Measurements from ENCODE around the gene CARD14. TPM values are rescaled to one million over a fixed set of nuclear protein-coding genes. Genes with fewer than 3 reads are reported as not detected.

The CARD14 gene
- total RNA-seq, 2 experiments from 2014 or later, result not detected

DNA sequence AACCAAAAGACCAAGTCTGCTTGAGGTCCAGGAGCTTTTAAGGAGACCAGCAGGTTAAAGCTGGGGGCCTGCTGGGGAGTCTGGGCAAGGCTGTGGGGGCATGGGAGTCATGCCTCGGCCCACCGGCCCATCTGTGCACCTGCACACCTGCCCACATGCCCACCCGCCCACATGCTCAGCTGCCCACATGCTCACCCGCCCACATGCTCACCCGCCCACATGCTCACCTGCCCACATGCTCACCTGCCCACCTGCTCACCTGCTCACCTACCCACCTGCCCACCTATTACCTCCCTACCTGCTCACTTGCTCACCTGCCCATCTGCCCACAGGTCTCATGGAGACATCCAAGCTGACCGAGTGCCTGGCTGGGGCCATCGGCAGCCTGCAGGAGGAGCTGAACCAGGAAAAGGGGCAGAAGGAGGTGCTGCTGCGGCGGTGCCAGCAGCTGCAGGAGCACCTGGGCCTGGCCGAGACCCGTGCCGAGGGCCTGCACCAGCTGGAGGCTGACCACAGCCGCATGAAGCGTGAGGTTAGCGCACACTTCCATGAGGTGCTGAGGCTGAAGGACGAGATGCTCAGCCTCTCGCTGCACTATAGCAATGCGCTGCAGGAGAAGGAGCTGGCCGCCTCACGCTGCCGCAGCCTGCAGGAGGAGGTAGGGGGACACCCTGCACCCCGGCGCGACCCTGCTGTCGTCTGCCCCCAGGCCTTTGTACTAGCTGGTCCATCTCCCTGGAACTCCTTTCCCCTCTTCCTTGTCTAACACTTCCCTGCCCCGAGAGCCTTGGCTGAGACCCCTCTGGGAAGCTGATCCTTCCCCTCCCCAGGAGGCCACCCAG, 14.0 kb downstream of the CARD14 start:
- DNase-seq (no peak), ATAC-seq (ENCODE audit: poor library complexity) (no peak)
- Histone ChIP-seq H3K4me3 (ENCODE audit: low read length) (no peak overlapping the region), H3K4me1 (ENCODE audit: insufficient read depth, low read length) (no peaks in the 10 kb centered on the region), H3K27ac (ENCODE audit: low read depth in 1 of 2, low read length in 2 of 2) (no peak overlapping the region), H3K27me3 (ENCODE audit: control insufficient read depth in 1 of 2, insufficient read depth in 2 of 2, low read length in 2 of 2) (no peaks in the 10 kb centered on the region), H3K9me3 (ENCODE audit: control insufficient read depth in 1 of 2, insufficient read depth in 1 of 2, low read length in 2 of 2) (no peaks in the 10 kb centered on the region), H3K36me3 (ENCODE audit: insufficient read depth, low read length) (no peaks in the 10 kb centered on the region)
- intact Hi-C loops (cut with DNase I, micrococcal nuclease), result no loop called here
- H3K4me1 Mint-ChIP-seq (ENCODE audit: low read depth), result no peaks in the 10 kb centered on the region
- no peaks in the 10 kb centered on the region for H3K27me3 Mint-ChIP-seq
- no peaks in the 10 kb centered on the region for H3K36me3 Mint-ChIP-seq (ENCODE audit: low read depth)
- TF ChIP-seq, protein P1, sequence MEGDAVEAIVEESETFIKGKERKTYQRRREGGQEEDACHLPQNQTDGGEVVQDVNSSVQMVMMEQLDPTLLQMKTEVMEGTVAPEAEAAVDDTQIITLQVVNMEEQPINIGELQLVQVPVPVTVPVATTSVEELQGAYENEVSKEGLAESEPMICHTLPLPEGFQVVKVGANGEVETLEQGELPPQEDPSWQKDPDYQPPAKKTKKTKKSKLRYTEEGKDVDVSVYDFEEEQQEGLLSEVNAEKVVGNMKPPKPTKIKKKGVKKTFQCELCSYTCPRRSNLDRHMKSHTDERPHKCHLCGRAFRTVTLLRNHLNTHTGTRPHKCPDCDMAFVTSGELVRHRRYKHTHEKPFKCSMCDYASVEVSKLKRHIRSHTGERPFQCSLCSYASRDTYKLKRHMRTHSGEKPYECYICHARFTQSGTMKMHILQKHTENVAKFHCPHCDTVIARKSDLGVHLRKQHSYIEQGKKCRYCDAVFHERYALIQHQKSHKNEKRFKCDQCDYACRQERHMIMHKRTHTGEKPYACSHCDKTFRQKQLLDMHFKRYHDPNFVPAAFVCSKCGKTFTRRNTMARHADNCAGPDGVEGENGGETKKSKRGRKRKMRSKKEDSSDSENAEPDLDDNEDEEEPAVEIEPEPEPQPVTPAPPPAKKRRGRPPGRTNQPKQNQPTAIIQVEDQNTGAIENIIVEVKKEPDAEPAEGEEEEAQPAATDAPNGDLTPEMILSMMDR (IDR thresholded peaks at IDR 0.05), result no peak
- ChIA-PET POLR2A (no interaction called here), CTCF (no interaction called here)
- no peaks in the 10 kb centered on the region for H3K9me3 Mint-ChIP-seq
- no peak overlapping the region for H3K4me3 Mint-ChIP-seq
- H3K27ac Mint-ChIP-seq, result no peak overlapping the region

DNA sequence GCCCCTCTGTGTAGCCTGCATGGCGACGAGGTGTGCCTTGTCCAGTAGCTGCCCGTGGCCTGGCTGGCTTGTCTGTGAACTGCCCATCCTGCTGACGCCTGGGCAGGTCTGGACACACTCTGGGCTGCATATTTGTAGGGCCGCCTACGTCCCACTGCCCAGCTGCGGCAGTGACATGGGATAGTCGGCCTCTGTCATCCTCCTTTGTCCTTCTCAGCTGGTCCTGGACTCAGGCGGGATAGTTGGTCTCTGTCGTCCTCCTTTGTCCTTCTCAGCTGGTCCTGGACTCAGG, 14.5 kb downstream of the CARD14 start:
- TF ChIP-seq, protein P1 (IDR thresholded peaks at IDR 0.05), result no peak
- H3K27ac ChIP-seq (ENCODE audit: low read depth in 1 of 2, low read length in 2 of 2), result no peak overlapping the region
- ATAC-seq (ENCODE audit: poor library complexity) (no peak), DNase-seq (no peak)
- no peaks in the 10 kb centered on the region for H3K9me3 ChIP-seq (ENCODE audit: control insufficient read depth in 1 of 2, insufficient read depth in 1 of 2, low read length in 2 of 2)
- H3K4me3 ChIP-seq (ENCODE audit: low read length), result no peak overlapping the region
- H3K4me1 Mint-ChIP-seq (ENCODE audit: low read depth), result no peaks in the 10 kb centered on the region
- CTCF ChIA-PET, result no interaction called here
- no peak overlapping the region for H3K4me3 Mint-ChIP-seq
- no peaks in the 10 kb centered on the region for H3K4me1 ChIP-seq (ENCODE audit: insufficient read depth, low read length)
- no peaks in the 10 kb centered on the region for H3K9me3 Mint-ChIP-seq
- no peaks in the 10 kb centered on the region for H3K36me3 Mint-ChIP-seq (ENCODE audit: low read depth)
- H3K27me3 Mint-ChIP-seq, result no peaks in the 10 kb centered on the region
- intact Hi-C loops (cut with DNase I, micrococcal nuclease), result no loop called here
- H3K36me3 ChIP-seq (ENCODE audit: insufficient read depth, low read length), result no peaks in the 10 kb centered on the region
- no peak overlapping the region for H3K27ac Mint-ChIP-seq
- no peaks in the 10 kb centered on the region for H3K27me3 ChIP-seq (ENCODE audit: control insufficient read depth in 1 of 2, insufficient read depth in 2 of 2, low read length in 2 of 2)
- POLR2A ChIA-PET, result no interaction called here

DNA sequence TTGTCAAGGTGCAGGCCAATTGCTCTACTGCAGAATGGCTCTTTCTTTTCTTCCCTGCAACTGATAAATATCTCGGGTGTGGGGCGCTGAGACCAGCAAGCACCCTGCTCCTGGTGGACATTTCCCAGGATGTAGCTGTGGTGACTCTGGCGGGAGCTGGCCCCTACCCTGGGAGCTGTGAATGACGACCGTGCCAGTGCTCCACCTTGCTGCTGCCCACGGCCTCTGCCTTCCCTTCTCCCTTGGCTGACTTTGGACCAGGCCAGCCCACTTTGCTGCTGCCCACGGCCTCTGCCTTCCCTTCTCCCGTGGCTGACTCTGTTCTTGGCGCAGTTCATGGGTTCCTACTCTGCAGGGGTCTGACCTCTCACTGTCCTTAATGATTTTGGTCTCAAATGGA, 16.1 kb downstream of the CARD14 start:
- CTCF ChIA-PET, result no interaction called here
- Histone ChIP-seq H3K4me1 (ENCODE audit: insufficient read depth, low read length) (no peaks in the 10 kb centered on the region), H3K9me3 (ENCODE audit: control insufficient read depth in 1 of 2, insufficient read depth in 1 of 2, low read length in 2 of 2) (no peaks in the 10 kb centered on the region), H3K27me3 (ENCODE audit: control insufficient read depth in 1 of 2, insufficient read depth in 2 of 2, low read length in 2 of 2) (no peaks in the 10 kb centered on the region), H3K27ac (ENCODE audit: low read depth in 1 of 2, low read length in 2 of 2) (no peak overlapping the region), H3K36me3 (ENCODE audit: insufficient read depth, low read length) (no peaks in the 10 kb centered on the region), H3K4me3 (ENCODE audit: low read length) (no peak overlapping the region)
- TF ChIP-seq, protein P1 (IDR thresholded peaks at IDR 0.05), result no peak
- POLR2A ChIA-PET, result no interaction called here
- no peaks in the 10 kb centered on the region for H3K27me3 Mint-ChIP-seq
- ATAC-seq (ENCODE audit: poor library complexity) (no peak), DNase-seq (no peak)
- no peaks in the 10 kb centered on the region for H3K4me1 Mint-ChIP-seq (ENCODE audit: low read depth)
- intact Hi-C loops (cut with DNase I, micrococcal nuclease), result no loop called here
- no peaks in the 10 kb centered on the region for H3K36me3 Mint-ChIP-seq (ENCODE audit: low read depth)
- no peak overlapping the region for H3K4me3 Mint-ChIP-seq
- H3K27ac Mint-ChIP-seq, result no peak overlapping the region
- H3K9me3 Mint-ChIP-seq, result no peaks in the 10 kb centered on the region
